Activated CD4-positive, alpha-beta T cell treated with anti-CD3 and anti-CD28 coated beads, Interleukin-2, amount 10 ng/mL, durations not matched to agents 24 days and 14 days (primary cell): ENCODE data around the gene PSMC2. TPM values are rescaled to one million over a fixed set of nuclear protein-coding genes. Genes with fewer than 3 reads are reported as not detected.
A peak's percentile ranks its signal among the peaks of the same experiment; 100 is the strongest.

Experiments
- DNase-seq: peaks from one replicate; pipeline ENCODE4 v3.0.0; 2022
- H3K27ac Mint-ChIP-seq: one replicate; pipeline ENCODE4 v1.8.0; 2022; ENCODE audit warnings: mild to moderate bottlenecking, mixed read lengths
- H3K27me3 Mint-ChIP-seq: one replicate; pipeline ENCODE4 v1.8.0; 2022; ENCODE audit warnings: mixed read lengths
- H3K36me3 Mint-ChIP-seq: one replicate; pipeline ENCODE4 v1.8.0; 2022; ENCODE audit warnings: low read depth, mild to moderate bottlenecking, mixed read lengths
- H3K4me1 Mint-ChIP-seq: one replicate; pipeline ENCODE4 v1.8.0; 2021; ENCODE audit warnings: mixed read lengths
- H3K4me3 Mint-ChIP-seq: one replicate; pipeline ENCODE4 v1.8.0; 2022; ENCODE audit warnings: mild to moderate bottlenecking, moderate library complexity, mixed read lengths
- H3K9me3 Mint-ChIP-seq: one replicate; pipeline ENCODE4 v1.8.0; 2021; ENCODE audit warnings: mixed read lengths
- intact Hi-C: fragments of 100-400 bp; cut with micrococcal nuclease; formaldehyde crosslinking; loops from one replicate; pipeline ENCODE4 v1.15.1; 2023
- total RNA-seq: library from RNA; stranded (reverse); gene quantifications from 2 replicates; pipeline ENCODE4 v1.2.3, GENCODE V29; 2022

PSMC2 gene
- total RNA-seq, 1 donor from 2014 or later = 227 TPM

DNA sequence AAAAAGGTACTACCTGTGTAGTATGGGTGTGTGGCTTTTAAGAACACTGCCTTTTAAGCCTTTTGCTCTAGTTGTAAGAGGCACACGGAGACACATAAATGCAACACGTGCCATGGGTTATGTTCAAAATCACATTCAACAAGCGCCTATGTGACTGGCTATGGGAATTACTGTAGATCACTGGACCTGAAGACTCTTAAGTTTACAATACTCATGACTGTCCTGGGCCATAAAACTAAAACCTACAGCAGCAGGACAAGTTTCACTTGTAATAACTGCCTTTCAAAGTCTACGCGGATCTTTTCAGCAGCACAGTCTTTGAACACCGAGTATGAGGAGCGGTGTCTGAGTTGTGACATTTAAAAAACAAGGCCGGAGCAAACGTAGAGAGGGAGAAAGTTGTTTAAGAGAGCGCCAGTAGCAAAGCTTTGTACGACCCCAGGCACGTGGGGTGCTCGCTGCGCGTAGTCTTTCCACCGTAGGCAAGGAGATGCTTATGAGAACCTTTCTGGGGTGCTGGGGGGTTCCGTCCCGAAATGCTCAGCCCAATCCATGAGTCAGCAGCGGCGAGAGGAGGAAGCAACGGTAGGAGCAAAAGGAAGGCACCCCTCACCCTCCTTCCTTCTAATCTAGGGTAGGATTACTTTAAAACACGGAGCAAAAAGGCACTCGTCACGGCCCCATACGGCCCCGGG lies 3.5 kb upstream of the PSMC2 start:
- DNase-seq = peak; percentile 79
- Mint-ChIP-seq H3K4me3 (peak overlapping the region; percentile 100), H3K27ac (peak overlapping the region; percentile 99), H3K4me1 (peaks cover 50% of the 10 kb centered on the region), H3K9me3 (no peaks in the 10 kb centered on the region), H3K27me3 (no peaks in the 10 kb centered on the region), H3K36me3 (peaks cover 48% of the 10 kb centered on the region)
- intact Hi-C loops = loop anchor here (1.0 to 10.0 kb wide), 5 partner anchors 47 to 1671 kb away; partner anchors contain the start of genes ARMC10, FBXL13, KMT2E and PMPCB

DNA sequence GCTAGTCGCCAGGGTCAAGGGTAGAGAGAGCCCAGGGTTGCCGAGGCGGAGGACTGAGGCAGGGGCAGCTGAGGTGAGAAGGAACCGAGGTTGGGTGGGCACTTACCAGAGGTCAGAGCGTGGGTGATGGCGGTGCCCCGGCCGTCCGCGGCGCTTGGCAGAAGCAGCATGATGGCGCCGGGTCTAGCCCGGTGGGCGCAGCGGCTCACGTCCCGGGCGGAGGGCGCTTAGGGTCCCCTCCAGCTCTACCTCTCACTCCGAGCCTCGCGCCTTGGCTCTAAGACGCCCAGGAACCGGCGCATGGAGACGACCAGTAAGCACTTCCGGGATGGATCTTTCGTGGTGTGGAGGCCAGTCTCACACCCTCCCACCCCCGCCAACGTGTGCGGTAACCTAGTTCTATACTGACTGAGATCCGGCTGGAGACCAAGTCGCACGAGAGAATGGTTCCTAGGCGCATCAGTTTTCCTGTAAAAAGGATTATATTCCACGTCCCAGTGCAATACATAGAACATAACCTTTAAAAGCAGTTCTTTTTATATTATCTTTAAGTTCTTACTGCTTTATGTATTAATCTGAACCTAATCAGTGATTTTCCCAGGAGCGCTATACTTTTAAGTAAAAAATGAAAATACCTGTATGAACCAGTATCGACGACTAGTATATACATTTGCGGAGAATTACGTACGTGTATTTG lies 2.8 kb upstream of the PSMC2 start, which contains the start of gene DNAJC2:
Gene DNAJC2 (minus strand): TSS at position 315 of the 697 bp plus-strand sequence. CDS start 145 bp downstream, at position 170.
- H3K9me3 Mint-ChIP-seq = no peaks in the 10 kb centered on the region
- peaks cover 44% of the 10 kb centered on the region for H3K36me3 Mint-ChIP-seq
- H3K4me1 Mint-ChIP-seq = peaks cover 50% of the 10 kb centered on the region

DNA sequence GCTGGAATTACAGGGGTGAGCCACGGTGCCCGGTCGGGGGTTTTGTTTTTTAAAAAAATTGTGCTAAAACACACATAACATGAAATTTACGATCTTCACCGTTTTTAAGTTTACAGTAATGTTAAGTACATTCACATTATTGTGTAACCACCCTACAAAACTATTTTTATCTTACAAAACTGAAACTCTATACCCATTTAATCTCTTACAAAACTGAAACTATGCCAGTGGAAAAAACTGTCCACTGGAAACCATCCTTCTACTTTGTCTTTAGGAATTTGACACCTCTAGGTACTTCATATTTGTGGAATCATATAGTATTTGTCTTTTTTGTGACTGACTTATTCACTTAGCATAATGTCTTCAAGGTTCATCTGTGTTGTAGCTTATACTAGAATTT lies 1.0 kb upstream of the PSMC2 start:
- H3K4me3 Mint-ChIP-seq = peak overlapping the region; percentile 97
- intact Hi-C loops = loop anchor here (10.0 kb wide), 3 partner anchors 272 to 1668 kb away; partner anchors contain the start of genes ARMC10, FBXL13 and KMT2E
- peaks cover 44% of the 10 kb centered on the region for H3K4me1 Mint-ChIP-seq
- H3K27ac Mint-ChIP-seq = no peak overlapping the region
- peaks cover 35% of the 10 kb centered on the region for H3K36me3 Mint-ChIP-seq
- no peak for DNase-seq
- H3K9me3 Mint-ChIP-seq = no peaks in the 10 kb centered on the region
- no peaks in the 10 kb centered on the region for H3K27me3 Mint-ChIP-seq

More for the DNA sequence above, 2.8 kb upstream of the PSMC2 start, which contains the start of gene DNAJC2:
- Mint-ChIP-seq H3K27me3 (no peaks in the 10 kb centered on the region), H3K4me3 (peak within 1 kb of the TSS; percentile 100), H3K27ac (peak within 1 kb of the TSS; percentile 99)
- DNase-seq = peak; percentile 95
- intact Hi-C loops = loop anchor here (1.0 to 10.0 kb wide), 5 partner anchors 47 to 1670 kb away; partner anchors contain the start of genes ARMC10, FBXL13, KMT2E and PMPCB

DNA sequence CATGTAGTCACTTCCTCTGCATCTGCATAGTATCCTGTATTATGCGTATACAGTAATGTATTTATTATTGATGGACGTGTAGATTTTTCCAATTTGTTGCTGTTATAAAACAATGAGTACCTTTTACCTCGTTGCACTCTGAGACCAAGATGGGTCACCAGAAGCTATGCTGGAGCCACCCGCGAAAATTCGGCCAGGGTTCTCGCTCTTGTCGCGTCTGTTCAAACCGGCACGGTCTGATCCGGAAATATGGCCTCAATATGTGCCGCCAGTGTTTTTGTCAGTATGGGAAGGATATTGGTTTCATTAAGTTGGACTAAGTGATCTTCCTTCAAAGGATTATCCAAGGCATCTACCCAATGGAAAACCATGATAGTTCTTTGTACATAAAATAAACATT lies 1.0 kb downstream of the PSMC2 start:
- DNase-seq = peak; percentile 65
- peak overlapping the region; percentile 79 for H3K27ac Mint-ChIP-seq
- peaks cover 39% of the 10 kb centered on the region for H3K36me3 Mint-ChIP-seq
- H3K4me1 Mint-ChIP-seq = peaks cover 49% of the 10 kb centered on the region
- intact Hi-C loops = loop anchor here (10.0 kb wide), 3 partner anchors 274 to 1666 kb away; partner anchors contain the start of genes ARMC10, FBXL13 and KMT2E
- no peaks in the 10 kb centered on the region for H3K9me3 Mint-ChIP-seq
- H3K27me3 Mint-ChIP-seq = no peaks in the 10 kb centered on the region
- peak overlapping the region; percentile 97 for H3K4me3 Mint-ChIP-seq

DNA sequence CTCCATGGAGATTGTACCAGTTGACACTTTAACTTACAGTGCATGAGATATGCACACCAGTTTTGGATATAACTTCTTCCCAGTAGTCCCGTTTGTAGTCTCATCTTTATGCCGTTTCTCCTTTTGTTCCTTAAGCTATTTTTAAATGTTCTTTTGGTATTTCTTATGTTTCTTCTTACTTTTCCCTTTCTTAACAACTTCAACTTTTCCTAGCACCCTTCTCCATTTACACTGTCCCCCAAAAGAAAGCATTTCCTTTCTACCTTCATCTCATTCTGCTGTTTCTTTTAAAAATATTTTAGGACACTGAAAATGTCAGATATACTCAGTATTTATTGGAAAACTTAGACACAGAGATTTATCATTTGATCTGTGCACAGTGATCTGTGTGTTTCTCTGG lies 1.5 kb downstream of the PSMC2 start:
- Mint-ChIP-seq H3K27ac (peak overlapping the region; percentile 62), H3K36me3 (peaks cover 36% of the 10 kb centered on the region), H3K9me3 (no peaks in the 10 kb centered on the region), H3K4me1 (peaks cover 49% of the 10 kb centered on the region), H3K27me3 (no peaks in the 10 kb centered on the region), H3K4me3 (peak overlapping the region; percentile 97)
- intact Hi-C loops = loop anchor here (10.0 kb wide), 3 partner anchors 274 to 1666 kb away; partner anchors contain the start of genes ARMC10, FBXL13 and KMT2E
- DNase-seq = no peak

DNA sequence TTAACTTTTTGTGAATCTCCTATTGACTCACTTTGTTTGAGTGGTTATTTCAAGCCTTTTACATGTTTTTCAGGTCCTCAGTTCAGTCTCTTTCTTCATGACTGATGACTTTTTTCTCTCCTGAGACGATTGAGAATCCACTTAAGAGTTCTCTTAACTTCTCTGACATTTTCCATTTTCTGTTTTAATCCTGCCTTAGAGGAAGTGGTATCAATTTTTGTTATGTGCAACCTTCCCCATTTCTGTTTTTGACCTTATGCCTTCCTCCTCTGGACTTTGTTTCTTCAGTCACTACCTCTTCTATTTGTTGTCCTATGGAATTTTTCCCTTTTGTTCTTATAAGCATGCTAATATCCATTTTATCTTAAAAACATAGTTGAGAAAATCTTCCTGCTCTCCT lies 2.4 kb downstream of the PSMC2 start:
- H3K4me1 Mint-ChIP-seq = peaks cover 47% of the 10 kb centered on the region
- no peak for DNase-seq
- H3K27ac Mint-ChIP-seq = peak overlapping the region; percentile 84
- H3K4me3 Mint-ChIP-seq = peak overlapping the region; percentile 97
- intact Hi-C loops = loop anchor here (10.0 kb wide), 3 partner anchors 275 to 1665 kb away; partner anchors contain the start of genes ARMC10, FBXL13 and KMT2E
- H3K9me3 Mint-ChIP-seq = no peaks in the 10 kb centered on the region
- H3K36me3 Mint-ChIP-seq = peaks cover 35% of the 10 kb centered on the region
- no peaks in the 10 kb centered on the region for H3K27me3 Mint-ChIP-seq

DNA sequence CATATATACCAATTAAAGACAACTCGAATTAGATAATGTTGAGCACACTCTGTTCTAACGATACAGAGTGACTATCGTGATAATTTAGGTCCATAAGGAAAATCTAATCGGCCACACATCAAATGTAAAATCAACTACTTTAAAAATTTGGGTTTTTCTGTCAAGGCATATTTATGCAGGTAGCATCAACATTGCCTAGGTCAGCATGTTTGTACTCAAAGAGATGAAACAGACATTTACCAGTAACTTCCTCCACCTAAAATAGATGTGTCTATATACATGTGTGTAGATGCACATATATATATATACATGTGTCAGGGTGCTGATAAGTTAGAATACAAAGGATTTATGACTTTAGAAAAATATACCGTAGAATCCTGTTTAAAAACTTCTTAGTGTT lies 22.0 kb downstream of the PSMC2 start:
- peaks cover 10% of the 10 kb centered on the region for H3K27me3 Mint-ChIP-seq
- no peak overlapping the region for H3K4me3 Mint-ChIP-seq
- no peak for DNase-seq
- H3K4me1 Mint-ChIP-seq = no peaks in the 10 kb centered on the region
- no peaks in the 10 kb centered on the region for H3K9me3 Mint-ChIP-seq
- intact Hi-C loops = no loop called here
- H3K36me3 Mint-ChIP-seq = peaks cover 49% of the 10 kb centered on the region
- no peak overlapping the region for H3K27ac Mint-ChIP-seq

DNA sequence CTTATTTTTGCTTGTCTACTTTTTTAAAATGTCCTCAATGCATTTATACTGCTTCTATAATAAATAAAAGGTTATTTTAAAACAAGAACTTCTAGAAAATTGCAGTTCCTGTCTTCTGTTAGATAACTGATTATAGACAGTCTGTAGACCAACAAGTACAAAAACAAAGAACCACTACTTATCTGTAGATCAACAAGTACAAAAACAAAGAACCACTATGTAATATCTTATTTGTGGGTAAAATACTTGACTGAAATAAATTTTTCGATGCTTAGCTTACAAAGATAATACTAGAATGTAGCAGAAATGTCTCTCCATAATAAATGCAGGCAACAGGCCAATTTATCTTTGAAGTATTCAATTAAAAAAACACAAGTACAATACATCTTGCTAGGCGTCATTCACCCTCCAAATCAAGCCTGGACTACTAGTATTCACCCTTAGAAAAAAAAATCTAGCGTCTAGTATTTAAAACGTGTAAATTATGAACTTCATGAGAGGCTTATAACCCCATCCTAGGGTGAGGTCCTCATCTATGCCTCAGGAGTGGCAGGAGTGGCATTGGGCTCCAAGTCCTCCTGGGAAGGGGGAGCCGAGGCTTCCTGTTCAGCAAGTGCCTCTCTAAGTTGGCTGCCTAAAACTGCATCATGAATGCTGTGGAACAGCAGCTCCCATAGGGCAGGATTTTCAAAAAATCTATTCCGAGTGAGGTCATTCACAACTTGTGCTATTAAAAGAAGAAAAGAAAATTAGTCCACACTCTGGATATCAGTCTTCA lies 26.6 kb downstream of the PSMC2 start:
- Mint-ChIP-seq H3K27ac (no peak overlapping the region), H3K36me3 (peaks cover 13% of the 10 kb centered on the region), H3K27me3 (peaks cover 19% of the 10 kb centered on the region), H3K4me3 (no peak overlapping the region), H3K9me3 (no peaks in the 10 kb centered on the region), H3K4me1 (no peaks in the 10 kb centered on the region)
- intact Hi-C loops = no loop called here
- DNase-seq = no peak

DNA sequence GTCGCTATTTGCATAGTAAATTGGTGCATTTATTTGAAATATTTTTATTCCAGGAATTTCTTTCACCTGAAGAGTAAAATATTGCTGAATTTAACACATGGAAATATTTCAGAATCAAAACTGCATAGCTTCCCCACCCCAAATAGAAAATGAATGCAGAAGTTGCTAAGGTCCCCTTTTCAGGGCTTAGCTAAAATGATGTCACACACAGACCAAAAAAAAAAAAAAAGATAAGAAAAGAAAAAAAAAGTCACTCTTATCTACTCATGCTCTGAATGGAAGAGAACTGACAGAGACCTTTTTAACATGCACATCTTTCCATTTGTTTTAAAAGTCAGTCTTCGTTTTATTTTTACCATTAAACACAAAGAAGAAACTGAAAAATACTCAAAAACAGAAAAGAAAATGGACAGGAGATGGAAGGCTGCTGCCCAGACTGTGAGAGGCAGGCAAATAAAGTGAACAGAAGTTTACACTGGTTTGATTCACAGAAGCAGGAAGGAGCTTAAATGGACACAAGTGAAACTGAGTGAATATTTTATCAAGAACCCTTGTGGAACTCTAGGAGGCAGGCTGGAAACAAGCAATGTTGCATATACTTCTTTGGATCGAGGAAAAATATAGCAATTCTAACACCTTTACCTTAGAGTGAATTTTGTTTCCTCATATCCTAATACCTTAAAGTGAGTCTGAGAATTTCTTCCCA lies 32.0 kb downstream of the PSMC2 start:
- intact Hi-C loops = no loop called here
- Mint-ChIP-seq H3K9me3 (no peaks in the 10 kb centered on the region), H3K27me3 (peaks cover 9% of the 10 kb centered on the region), H3K4me1 (no peaks in the 10 kb centered on the region), H3K27ac (no peak overlapping the region), H3K4me3 (no peak overlapping the region), H3K36me3 (no peaks in the 10 kb centered on the region)
- DNase-seq = no peak

DNA sequence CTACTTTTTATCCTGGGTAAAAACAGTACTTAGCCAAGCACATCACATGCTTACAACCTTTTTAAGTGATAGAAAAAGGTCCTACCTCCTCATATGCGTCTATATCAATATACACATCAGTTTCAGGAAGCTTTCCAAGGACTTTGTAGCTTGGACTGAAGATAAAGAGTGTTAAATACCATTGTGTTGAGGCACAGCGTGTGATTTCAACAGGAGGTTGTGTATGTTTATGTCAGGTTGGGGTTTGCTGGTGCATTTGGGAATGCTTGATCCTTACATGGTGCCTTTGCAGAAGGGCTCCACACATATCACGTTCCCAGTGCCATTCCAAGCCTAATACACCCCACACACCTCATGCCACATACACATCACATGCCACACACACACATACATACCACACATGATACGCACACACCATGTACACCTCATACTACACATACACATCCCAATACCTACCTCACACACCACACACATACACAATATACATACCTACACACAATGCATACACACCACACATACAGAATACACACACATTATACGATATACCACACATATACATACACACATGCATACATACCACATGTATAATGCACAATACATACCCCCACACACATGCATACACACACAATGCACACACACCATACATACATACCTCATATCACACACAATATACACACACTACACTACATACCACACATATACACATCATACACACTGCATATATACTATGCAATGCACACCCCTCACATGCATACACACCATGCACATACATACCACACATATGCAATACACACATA lies 33.1 kb downstream of the PSMC2 start:
- H3K27me3 Mint-ChIP-seq = peaks cover 9% of the 10 kb centered on the region
- H3K4me1 Mint-ChIP-seq = no peaks in the 10 kb centered on the region
- intact Hi-C loops = no loop called here
- no peaks in the 10 kb centered on the region for H3K9me3 Mint-ChIP-seq
- DNase-seq = no peak
- H3K36me3 Mint-ChIP-seq = no peaks in the 10 kb centered on the region
- no peak overlapping the region for H3K4me3 Mint-ChIP-seq
- H3K27ac Mint-ChIP-seq = no peak overlapping the region

DNA sequence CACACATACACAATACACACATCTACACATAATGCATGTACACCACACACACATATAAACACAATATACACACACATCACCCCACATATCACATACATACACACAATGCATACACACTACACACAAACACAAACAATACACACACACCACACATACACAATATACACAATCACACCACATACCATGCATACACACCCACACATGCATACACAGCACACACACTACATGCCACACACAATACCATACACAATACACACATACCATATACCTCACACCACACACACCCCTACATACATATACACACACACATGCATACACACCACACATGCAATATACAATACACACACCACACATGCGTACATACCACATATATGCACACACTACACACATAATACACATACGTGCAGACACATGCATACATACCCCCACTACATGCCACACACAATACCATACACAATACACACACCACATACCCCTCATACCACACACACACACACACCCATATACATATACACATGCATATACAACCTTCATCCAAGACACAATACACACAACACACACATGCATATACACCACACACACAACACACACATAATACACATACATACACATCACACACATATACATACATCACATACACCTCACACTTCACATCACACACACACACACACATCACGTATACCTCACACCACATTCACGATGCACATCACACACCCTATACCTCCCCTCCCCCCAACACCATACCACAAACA lies 34.0 kb downstream of the PSMC2 start:
- Mint-ChIP-seq H3K9me3 (no peaks in the 10 kb centered on the region), H3K27me3 (peaks cover 9% of the 10 kb centered on the region), H3K36me3 (no peaks in the 10 kb centered on the region), H3K4me3 (no peak overlapping the region), H3K4me1 (no peaks in the 10 kb centered on the region), H3K27ac (no peak overlapping the region)
- intact Hi-C loops = no loop called here
- no peak for DNase-seq

DNA sequence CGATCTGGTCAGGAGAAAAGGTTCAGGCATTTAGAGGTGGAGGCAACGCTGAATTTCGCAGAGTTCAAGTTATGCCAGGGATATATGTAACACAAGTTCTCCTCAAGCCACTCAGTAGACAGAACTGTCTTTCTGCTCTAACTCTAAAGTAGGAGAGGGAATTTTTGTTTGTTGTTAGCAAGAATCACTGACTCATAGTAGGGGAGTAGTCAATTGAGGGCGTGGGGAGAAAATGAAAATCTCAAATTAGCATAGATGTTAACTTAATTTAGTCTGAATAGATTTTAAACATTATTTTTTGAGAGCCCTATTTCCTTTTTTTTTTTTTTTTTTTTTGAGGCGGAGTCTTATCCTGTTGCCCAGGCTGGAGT lies 34.6 kb downstream of the PSMC2 start:
- no peak for DNase-seq
- Mint-ChIP-seq H3K27me3 (peaks cover 7% of the 10 kb centered on the region), H3K4me1 (no peaks in the 10 kb centered on the region), H3K36me3 (no peaks in the 10 kb centered on the region), H3K9me3 (no peaks in the 10 kb centered on the region), H3K27ac (no peak overlapping the region), H3K4me3 (no peak overlapping the region)
- intact Hi-C loops = no loop called here
